SU-DHL-6 (cell line): ENCODE results near the gene MCM3.

Experiments used
- EZH2phosphoT487 ChIP-seq: fragments of 200-600 bp; sonication (generic), shearing (Covaris generic); conservative IDR thresholded peaks from 2 replicates; pipeline ENCODE4 v1.6.1; 2018; ENCODE audit warnings: mild to moderate bottlenecking, antibody characterized with exemption, low read length, moderate library complexity, mixed read lengths
- TF ChIP-seq, protein P1 (sequence below): fragments of 200-600 bp; sonication (generic); IDR thresholded peaks from one replicate; pipeline ENCODE4 v1.5.1; 2017; ENCODE audit warnings: antibody characterized with exemption, mild to moderate bottlenecking, low read length, moderate library complexity; ENCODE audit not compliant: insufficient read depth, poor library complexity, severe bottlenecking

DNA sequence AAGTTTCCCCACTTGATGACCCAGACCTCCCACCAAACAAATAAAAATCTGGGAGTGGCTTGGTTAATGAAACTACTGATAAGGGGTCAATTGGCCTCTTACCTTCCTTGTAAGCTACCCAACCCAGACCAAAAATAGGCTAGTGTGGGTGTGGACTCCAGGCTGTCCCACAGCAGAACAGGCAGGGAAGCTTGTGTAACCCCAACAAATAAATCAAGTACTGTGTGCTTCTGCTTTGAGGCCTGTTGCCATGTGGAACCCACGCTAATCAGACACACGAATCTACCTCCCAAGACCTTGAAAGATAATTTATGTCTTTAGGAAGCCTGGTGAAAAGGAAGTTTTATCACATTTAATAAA, 43.7 kb upstream of the MCM3 start:
- TF ChIP-seq, protein P1, sequence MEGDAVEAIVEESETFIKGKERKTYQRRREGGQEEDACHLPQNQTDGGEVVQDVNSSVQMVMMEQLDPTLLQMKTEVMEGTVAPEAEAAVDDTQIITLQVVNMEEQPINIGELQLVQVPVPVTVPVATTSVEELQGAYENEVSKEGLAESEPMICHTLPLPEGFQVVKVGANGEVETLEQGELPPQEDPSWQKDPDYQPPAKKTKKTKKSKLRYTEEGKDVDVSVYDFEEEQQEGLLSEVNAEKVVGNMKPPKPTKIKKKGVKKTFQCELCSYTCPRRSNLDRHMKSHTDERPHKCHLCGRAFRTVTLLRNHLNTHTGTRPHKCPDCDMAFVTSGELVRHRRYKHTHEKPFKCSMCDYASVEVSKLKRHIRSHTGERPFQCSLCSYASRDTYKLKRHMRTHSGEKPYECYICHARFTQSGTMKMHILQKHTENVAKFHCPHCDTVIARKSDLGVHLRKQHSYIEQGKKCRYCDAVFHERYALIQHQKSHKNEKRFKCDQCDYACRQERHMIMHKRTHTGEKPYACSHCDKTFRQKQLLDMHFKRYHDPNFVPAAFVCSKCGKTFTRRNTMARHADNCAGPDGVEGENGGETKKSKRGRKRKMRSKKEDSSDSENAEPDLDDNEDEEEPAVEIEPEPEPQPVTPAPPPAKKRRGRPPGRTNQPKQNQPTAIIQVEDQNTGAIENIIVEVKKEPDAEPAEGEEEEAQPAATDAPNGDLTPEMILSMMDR = no peak
- TF ChIP-seq EZH2phosphoT487 = no peak
